ENCODE measurements around the gene MYG1. TPM values are rescaled to one million over a fixed set of nuclear protein-coding genes. Genes with fewer than 3 reads are reported as not detected.
A peak's percentile ranks its signal among the peaks of the same experiment; 100 is the strongest.

The MYG1 gene
- total RNA-seq, 1 experiment from 2014 or later = 89.9 TPM

DNA sequence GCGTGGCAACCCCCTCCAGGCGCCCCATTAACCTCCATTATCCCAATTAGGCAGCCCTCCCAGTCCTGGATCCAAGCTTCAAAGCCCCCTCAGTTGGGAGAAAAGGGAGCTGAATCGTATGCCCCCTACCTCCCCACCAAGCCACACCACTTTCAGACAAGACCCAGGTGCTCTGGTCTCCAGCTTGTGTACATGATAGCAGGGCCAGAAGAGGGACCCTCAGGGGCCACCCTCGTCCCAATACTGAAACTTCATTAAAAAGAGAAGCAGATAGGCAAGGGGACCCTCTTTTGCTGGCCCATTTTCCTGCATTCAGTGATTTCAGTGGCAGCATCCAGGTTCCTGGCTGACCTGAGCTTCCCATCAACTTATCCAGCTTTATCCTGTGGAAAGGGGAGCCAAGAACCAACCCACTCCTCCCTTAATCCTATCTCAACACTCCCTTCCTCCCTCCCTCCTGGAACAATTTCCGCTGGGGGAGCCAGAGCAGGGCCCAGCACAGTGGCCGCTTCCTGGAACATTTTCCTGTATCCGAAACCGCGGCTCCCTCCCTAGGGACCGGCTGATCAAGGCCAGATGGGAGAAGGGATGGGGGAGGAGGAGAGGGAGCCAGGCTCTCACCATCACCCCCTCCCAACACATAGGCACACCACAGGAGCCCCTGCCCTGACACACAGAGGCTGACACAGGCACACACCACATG, 46.1 kb downstream of the MYG1 start:
- ChIA-PET CTCF (interaction anchor here (0.5 to 1.8 kb wide), 12 partner anchors 14 to 155 kb away, joined by 3 to 17 read pairs (median 8); partner anchors contain the start of genes AAAS, SP1 and TARBP2), POLR2A (ENCODE audit: unreplicated experiment) (no interaction called here)
- no peak overlapping the region for H3K9ac ChIP-seq (ENCODE audit: low read length)
- peak overlapping the region; percentile 76 for H3K4me3 ChIP-seq (ENCODE audit: low read length)
- intact Hi-C loops (cut with micrococcal nuclease) = loop anchor here (1.0 kb wide), 1 partner anchor 21 kb away; no protein-coding TSS in a partner anchor
- H3K9me3 ChIP-seq (ENCODE audit: low read length) = no peaks in the 10 kb centered on the region
- no peak for TF ChIP-seq EZH2phosphoT487 (IDR thresholded peaks at IDR 0.05; ENCODE audit: borderline replicate concordance, low read length)
- TF ChIP-seq, protein P1, sequence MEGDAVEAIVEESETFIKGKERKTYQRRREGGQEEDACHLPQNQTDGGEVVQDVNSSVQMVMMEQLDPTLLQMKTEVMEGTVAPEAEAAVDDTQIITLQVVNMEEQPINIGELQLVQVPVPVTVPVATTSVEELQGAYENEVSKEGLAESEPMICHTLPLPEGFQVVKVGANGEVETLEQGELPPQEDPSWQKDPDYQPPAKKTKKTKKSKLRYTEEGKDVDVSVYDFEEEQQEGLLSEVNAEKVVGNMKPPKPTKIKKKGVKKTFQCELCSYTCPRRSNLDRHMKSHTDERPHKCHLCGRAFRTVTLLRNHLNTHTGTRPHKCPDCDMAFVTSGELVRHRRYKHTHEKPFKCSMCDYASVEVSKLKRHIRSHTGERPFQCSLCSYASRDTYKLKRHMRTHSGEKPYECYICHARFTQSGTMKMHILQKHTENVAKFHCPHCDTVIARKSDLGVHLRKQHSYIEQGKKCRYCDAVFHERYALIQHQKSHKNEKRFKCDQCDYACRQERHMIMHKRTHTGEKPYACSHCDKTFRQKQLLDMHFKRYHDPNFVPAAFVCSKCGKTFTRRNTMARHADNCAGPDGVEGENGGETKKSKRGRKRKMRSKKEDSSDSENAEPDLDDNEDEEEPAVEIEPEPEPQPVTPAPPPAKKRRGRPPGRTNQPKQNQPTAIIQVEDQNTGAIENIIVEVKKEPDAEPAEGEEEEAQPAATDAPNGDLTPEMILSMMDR (conservative IDR thresholded peaks at IDR 0.05; ENCODE audit: low read depth, low read length) = peak; percentile 9; the same call in 1 of the 2 replicates
- DNase-seq = no peak
- H3K4me1 ChIP-seq (ENCODE audit: insufficient read depth, low read length) = peaks cover 3% of the 10 kb centered on the region; the same call in 1 of the 2 replicates
- no peaks in the 10 kb centered on the region for H3F3A ChIP-seq (ENCODE audit: low read length, unreplicated experiment)
- no peaks in the 10 kb centered on the region for H4K20me1 ChIP-seq (ENCODE audit: low read length)
- no TSS peak for BruUV-seq (replicated peaks)
- H2AFZ ChIP-seq (ENCODE audit: low read length) = peak overlapping the region; percentile 99
- H3K79me2 ChIP-seq (ENCODE audit: low read length) = no peaks in the 10 kb centered on the region
- no peaks in the 10 kb centered on the region for H3K27me3 ChIP-seq (ENCODE audit: low read length)
- no peaks in the 10 kb centered on the region for H3K36me3 ChIP-seq (ENCODE audit: low read depth, low read length)
- no peaks in the 10 kb centered on the region for H3K9me2 ChIP-seq (replicated peaks; ENCODE audit: low read length)
- H3K4me2 ChIP-seq (ENCODE audit: low read length) = peak overlapping the region; percentile 95
- ATAC-seq = no peak
- H3K27ac ChIP-seq (ENCODE audit: low read length) = no peak overlapping the region

DNA sequence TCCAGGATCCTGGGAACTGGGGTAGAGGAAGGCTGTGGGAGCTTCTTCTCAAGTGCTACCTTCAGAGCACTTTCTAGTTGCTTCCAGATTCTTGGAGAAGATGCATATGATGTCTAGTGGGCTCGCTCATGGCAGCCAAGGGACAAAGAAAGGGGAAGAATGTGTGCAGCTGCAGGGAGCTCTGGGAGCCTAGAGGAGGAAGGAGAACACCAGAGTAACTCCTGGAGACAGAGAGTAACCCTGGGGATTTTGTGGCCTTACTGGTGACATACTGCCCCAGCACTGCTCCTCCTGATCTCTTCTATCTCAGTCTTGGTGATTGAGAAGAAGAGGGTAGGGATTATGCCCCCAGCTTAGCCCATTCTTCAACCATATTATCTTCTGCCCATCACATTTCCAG, 47.0 kb downstream of the MYG1 start:
- intact Hi-C loops (cut with micrococcal nuclease) = no loop called here
- ATAC-seq = no peak
- Histone ChIP-seq H3K27me3 (ENCODE audit: low read length) (no peaks in the 10 kb centered on the region), H4K20me1 (ENCODE audit: low read length) (no peaks in the 10 kb centered on the region), H3K27ac (ENCODE audit: low read length) (no peak overlapping the region), H3F3A (ENCODE audit: low read length, unreplicated experiment) (no peaks in the 10 kb centered on the region), H3K79me2 (ENCODE audit: low read length) (no peaks in the 10 kb centered on the region), H2AFZ (ENCODE audit: low read length) (no peak overlapping the region), H3K36me3 (ENCODE audit: low read depth, low read length) (no peaks in the 10 kb centered on the region), H3K9me2 (replicated peaks; ENCODE audit: low read length) (no peaks in the 10 kb centered on the region), H3K4me1 (ENCODE audit: insufficient read depth, low read length) (peaks cover 3% of the 10 kb centered on the region; the same call in 1 of the 2 replicates), H3K9ac (ENCODE audit: low read length) (no peak overlapping the region), H3K4me3 (ENCODE audit: low read length) (no peak overlapping the region), H3K9me3 (ENCODE audit: low read length) (no peaks in the 10 kb centered on the region), H3K4me2 (ENCODE audit: low read length) (no peak overlapping the region)
- POLR2A ChIA-PET (ENCODE audit: unreplicated experiment) = interaction anchor here (0.8 kb wide), 1 partner anchor 21 kb away, joined by 8 read pairs; no protein-coding TSS in a partner anchor
- CTCF ChIA-PET = no interaction called here
- DNase-seq = no peak
- no TSS peak for BruUV-seq (replicated peaks)
- TF ChIP-seq EZH2 (IDR thresholded peaks at IDR 0.05; ENCODE audit: low read length, unreplicated experiment) (no peak), EZH2phosphoT487 (IDR thresholded peaks at IDR 0.05; ENCODE audit: borderline replicate concordance, low read length) (no peak)
- TF ChIP-seq, protein P1 (conservative IDR thresholded peaks at IDR 0.05; ENCODE audit: low read depth, low read length) = no peak

DNA sequence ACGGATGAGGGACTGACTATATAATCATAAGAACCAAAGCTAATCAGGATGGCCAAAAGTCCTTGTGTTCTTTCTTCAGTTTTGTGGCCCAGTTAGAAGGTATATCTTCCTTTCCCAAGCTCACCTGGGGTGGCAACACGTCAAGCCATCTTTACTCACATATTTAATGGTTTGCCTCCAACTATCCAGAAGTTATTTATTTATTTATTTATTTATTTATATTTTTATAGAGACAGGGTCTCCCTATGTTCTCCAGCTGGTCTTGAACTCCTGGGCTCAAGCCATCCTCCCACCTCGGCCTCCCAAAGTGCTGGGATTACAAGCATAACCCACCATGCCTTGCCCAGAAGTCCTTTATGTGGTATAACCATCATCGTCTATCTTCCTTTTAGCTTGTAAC, 48.4 kb downstream of the MYG1 start:
- H3K9me2 ChIP-seq (replicated peaks; ENCODE audit: low read length) = no peaks in the 10 kb centered on the region
- no peaks in the 10 kb centered on the region for H3K27me3 ChIP-seq (ENCODE audit: low read length)
- H4K20me1 ChIP-seq (ENCODE audit: low read length) = no peaks in the 10 kb centered on the region
- no peaks in the 10 kb centered on the region for H3K79me2 ChIP-seq (ENCODE audit: low read length)
- intact Hi-C loops (cut with micrococcal nuclease) = no loop called here
- CTCF ChIA-PET = interaction anchor here (0.6 to 0.9 kb wide), 2 partner anchors 73 to 129 kb away, joined by 3 to 9 read pairs; no protein-coding TSS in a partner anchor
- no peak for DNase-seq
- H3K36me3 ChIP-seq (ENCODE audit: low read depth, low read length) = no peaks in the 10 kb centered on the region
- no peak overlapping the region for H3K4me3 ChIP-seq (ENCODE audit: low read length)
- no peak for ATAC-seq
- no peak overlapping the region for H3K4me2 ChIP-seq (ENCODE audit: low read length)
- POLR2A ChIA-PET (ENCODE audit: unreplicated experiment) = no interaction called here
- no peaks in the 10 kb centered on the region for H3F3A ChIP-seq (ENCODE audit: low read length, unreplicated experiment)
- no peak overlapping the region for H2AFZ ChIP-seq (ENCODE audit: low read length)
- H3K9ac ChIP-seq (ENCODE audit: low read length) = no peak overlapping the region
- peaks cover 6% of the 10 kb centered on the region for H3K4me1 ChIP-seq (ENCODE audit: insufficient read depth, low read length)
- no TSS peak for BruUV-seq (replicated peaks)
- TF ChIP-seq, protein P1 (conservative IDR thresholded peaks at IDR 0.05; ENCODE audit: low read depth, low read length) = no peak
- no peak for TF ChIP-seq EZH2 (IDR thresholded peaks at IDR 0.05; ENCODE audit: low read length, unreplicated experiment)
- TF ChIP-seq EZH2phosphoT487 (IDR thresholded peaks at IDR 0.05; ENCODE audit: borderline replicate concordance, low read length) = no peak
- no peak overlapping the region for H3K27ac ChIP-seq (ENCODE audit: low read length)
- no peaks in the 10 kb centered on the region for H3K9me3 ChIP-seq (ENCODE audit: low read length)

Data from PC-3 (cell line).